Skeletal muscle cell (primary cell): Measurements from ENCODE around the gene SLC44A1.

ENCODE experiments used
- DNase-seq: peaks from one replicate; pipeline ENCODE4 v3.0.0-alpha.2; 2010; ENCODE audit warnings: low read depth
- H3K4me3 ChIP-seq: 2 replicates; pipeline ENCODE4 v1.5.1; 2011; ENCODE audit warnings: low read depth, mild to moderate bottlenecking, control low read depth, low read length, moderate library complexity

Gene SLC44A1

GRCh38 chr9:105360344-105360743 lies 115.9 kb downstream of the SLC44A1 start:
- H3K4me3 ChIP-seq = no peak overlapping the region
- DNase-seq = no peak

- no peak overlapping the region for H3K4me3 ChIP-seq
- no peak for DNase-seq
Measured at GRCh38 chr9:105361873-105362272, 117.4 kb downstream of the SLC44A1 start.

GRCh38 chr9:105362470-105362869 lies 118.0 kb downstream of the SLC44A1 start:
- no peak for DNase-seq
- H3K4me3 ChIP-seq = no peak overlapping the region

GRCh38 chr9:105363837-105364236 lies 119.4 kb downstream of the SLC44A1 start:
- no peak overlapping the region for H3K4me3 ChIP-seq
- DNase-seq = no peak

- H3K4me3 ChIP-seq = no peak overlapping the region
- no peak for DNase-seq
Measured at GRCh38 chr9:105369911-105370310, 125.5 kb downstream of the SLC44A1 start.

- no peak for DNase-seq
Measured at GRCh38 chr9:105373723-105374122, 129.3 kb downstream of the SLC44A1 start.

GRCh38 chr9:105375323-105375722 lies 130.9 kb downstream of the SLC44A1 start:
- H3K4me3 ChIP-seq = no peak overlapping the region
- DNase-seq = no peak

More at GRCh38 chr9:105373723-105374122, 129.3 kb downstream of the SLC44A1 start:
- H3K4me3 ChIP-seq = no peak overlapping the region

GRCh38 chr9:105376893-105377292 lies 132.4 kb downstream of the SLC44A1 start:
- no peak overlapping the region for H3K4me3 ChIP-seq
- no peak for DNase-seq

GRCh38 chr9:105385381-105385985 lies 141.0 kb downstream of the SLC44A1 start:
- no peak for DNase-seq

GRCh38 chr9:105389796-105390195 lies 145.3 kb downstream of the SLC44A1 start:
- DNase-seq = no peak
- no peak overlapping the region for H3K4me3 ChIP-seq

More at GRCh38 chr9:105385381-105385985, 141.0 kb downstream of the SLC44A1 start:
- H3K4me3 ChIP-seq = no peak overlapping the region

GRCh38 chr9:105390871-105391270 lies 146.4 kb downstream of the SLC44A1 start:
- no peak overlapping the region for H3K4me3 ChIP-seq
- DNase-seq = no peak

- H3K4me3 ChIP-seq = no peak overlapping the region
- no peak for DNase-seq
Measured at GRCh38 chr9:105391288-105391687, 146.8 kb downstream of the SLC44A1 start.

- no peak overlapping the region for H3K4me3 ChIP-seq
- DNase-seq = no peak
Measured at GRCh38 chr9:105392531-105392930, 148.1 kb downstream of the SLC44A1 start.

GRCh38 chr9:105393576-105394344 lies 149.3 kb downstream of the SLC44A1 start:
- no peak overlapping the region for H3K4me3 ChIP-seq
- DNase-seq = no peak

GRCh38 chr9:105396441-105396840 lies 152.0 kb downstream of the SLC44A1 start:
- DNase-seq = no peak
- no peak overlapping the region for H3K4me3 ChIP-seq

GRCh38 chr9:105396901-105397300 lies 152.4 kb downstream of the SLC44A1 start:
- DNase-seq = no peak
- H3K4me3 ChIP-seq = no peak overlapping the region

GRCh38 chr9:105399117-105399516 lies 154.7 kb downstream of the SLC44A1 start:
- no peak overlapping the region for H3K4me3 ChIP-seq
- no peak for DNase-seq

GRCh38 chr9:105401651-105402050 lies 157.2 kb downstream of the SLC44A1 start:
- DNase-seq = peak; percentile 35
- no peak overlapping the region for H3K4me3 ChIP-seq

- H3K4me3 ChIP-seq = no peak overlapping the region
- DNase-seq = no peak
Measured at GRCh38 chr9:105403552-105404248, 159.2 kb downstream of the SLC44A1 start.

GRCh38 chr9:105405514-105406131 lies 161.2 kb downstream of the SLC44A1 start:
- H3K4me3 ChIP-seq = no peak overlapping the region
- peak; percentile 12 for DNase-seq
